HEK293 (cell line): ENCODE results near the gene WRNIP1.

ENCODE experiments used
- CTCF ChIA-PET: fragments of 350-600 bp; formaldehyde crosslinking; extraction: SDS; loops from one replicate; lab custom pipeline; 2021; ENCODE audit warnings: antibody characterized with exemption; lab: Yijun Ruan, JAX
- POLR2A ChIA-PET: fragments of 300-600 bp; formaldehyde crosslinking; extraction: SDS; loops from one replicate; lab custom pipeline; 2020; ENCODE audit warnings: antibody characterized with exemption, inconsistent platforms; lab: Yijun Ruan, JAX
- H3K27ac ChIP-seq: fragments of 200-500 bp; sonication (Bioruptor generic); 2 replicates; pipeline ENCODE4 v1.5.1; 2014; ENCODE audit warnings: low read depth, low read length, control low read depth, inconsistent platforms; ENCODE audit errors: extremely low read depth
- H3K36me3 ChIP-seq, 2 experiments: fragments of 200-500 bp in 1 of 2; sonication (Bioruptor generic) in 1 of 2; 1 replicate in 1 of 2; 2 replicates in 1 of 2; pipeline ENCODE4 v1.5.1; 2014 to 2017; ENCODE audit warnings: inconsistent platforms in 2 of 2, low read length in 2 of 2; ENCODE audit not compliant: control insufficient read depth in 2 of 2, insufficient read depth in 1 of 2
- H3K4me1 ChIP-seq: fragments of 200-500 bp; sonication (Bioruptor generic); 2 replicates; pipeline ENCODE4 v1.5.1; 2014; ENCODE audit warnings: mild to moderate bottlenecking, low read length, inconsistent platforms; ENCODE audit not compliant: control insufficient read depth, insufficient read depth
- H3K4me3 ChIP-seq: 2 replicates; pipeline ENCODE4 v1.5.1; 2011; ENCODE audit warnings: low read depth, mild to moderate bottlenecking, control low read depth, low read length, moderate library complexity
- H3K9me3 ChIP-seq: fragments of 200-500 bp; sonication (Bioruptor generic); 2 replicates; pipeline ENCODE4 v1.5.1; 2014; ENCODE audit warnings: low read depth, low read length, inconsistent platforms; ENCODE audit not compliant: control insufficient read depth, insufficient read depth
- GLI2 ChIP-seq: fragments of 450-650 bp; formaldehyde crosslinking; IDR thresholded peaks from 2 replicates; pipeline ENCODE4; 2017; ENCODE audit warnings: missing biosample characterization, missing genetic modification characterization, low read depth, borderline replicate concordance
- KLF1 ChIP-seq: fragments of 450-650 bp; formaldehyde crosslinking; IDR thresholded peaks from 2 replicates; pipeline ENCODE4 v1.5.1; 2016; ENCODE audit warnings: missing biosample characterization, missing genetic modification characterization
- KLF9 ChIP-seq: fragments of 450-650 bp; formaldehyde crosslinking; IDR thresholded peaks from 2 replicates; pipeline ENCODE4 v1.5.1; 2016; ENCODE audit warnings: missing biosample characterization, missing genetic modification characterization, low read depth
- ZFP3 ChIP-seq: fragments of 450-650 bp; formaldehyde crosslinking; IDR thresholded peaks from 2 replicates; pipeline ENCODE4 v1.5.1; 2016; ENCODE audit warnings: low read depth, missing biosample characterization, missing genetic modification characterization
- ZNF138 ChIP-seq: fragments of 450-650 bp; formaldehyde crosslinking; IDR thresholded peaks from 2 replicates; pipeline ENCODE4 v1.5.1; 2016; ENCODE audit warnings: missing biosample characterization, missing genetic modification characterization, borderline replicate concordance
- ZNF157 ChIP-seq: fragments of 450-650 bp; formaldehyde crosslinking; IDR thresholded peaks from 2 replicates; pipeline ENCODE4 v1.5.1; 2016; ENCODE audit warnings: missing biosample characterization, missing genetic modification characterization
- ZNF169 ChIP-seq: fragments of 450-650 bp; formaldehyde crosslinking; IDR thresholded peaks from 2 replicates; pipeline ENCODE4 v1.5.1; 2016; ENCODE audit warnings: missing biosample characterization, missing genetic modification characterization
- ZNF175 ChIP-seq: fragments of 450-650 bp; formaldehyde crosslinking; IDR thresholded peaks from 2 replicates; pipeline ENCODE4 v1.5.1; 2016; ENCODE audit warnings: missing biosample characterization, missing genetic modification characterization
- ZNF221 ChIP-seq: fragments of 450-650 bp; formaldehyde crosslinking; IDR thresholded peaks from 2 replicates; pipeline ENCODE4 v1.5.1; 2017; ENCODE audit warnings: missing biosample characterization, missing genetic modification characterization, borderline replicate concordance
- ZNF239 ChIP-seq: fragments of 450-650 bp; formaldehyde crosslinking; IDR thresholded peaks from 2 replicates; pipeline ENCODE4 v1.5.1; 2016; ENCODE audit warnings: missing biosample characterization, missing genetic modification characterization
- ZNF366 ChIP-seq: fragments of 450-650 bp; formaldehyde crosslinking; conservative IDR thresholded peaks from 2 replicates; pipeline ENCODE4 v1.5.1; 2016; ENCODE audit warnings: missing biosample characterization, missing genetic modification characterization
- ZNF623 ChIP-seq: fragments of 450-650 bp; formaldehyde crosslinking; IDR thresholded peaks from 2 replicates; pipeline ENCODE4 v1.5.1; 2016; ENCODE audit warnings: missing biosample characterization, missing genetic modification characterization
- ZNF629 ChIP-seq: fragments of 450-650 bp; formaldehyde crosslinking; IDR thresholded peaks from 2 replicates; pipeline ENCODE4 v1.5.1; 2017; ENCODE audit warnings: missing biosample characterization, missing genetic modification characterization
- TF ChIP-seq, protein P1 (sequence below): fragments of 450-650 bp; formaldehyde crosslinking; IDR thresholded peaks from 2 replicates; pipeline ENCODE4 v1.5.1; 2016; ENCODE audit warnings: missing biosample characterization, missing genetic modification characterization
- TF ChIP-seq, protein P2 (sequence below): fragments of 450-650 bp; formaldehyde crosslinking; IDR thresholded peaks from 2 replicates; pipeline ENCODE4 v1.5.1; 2016; ENCODE audit warnings: missing biosample characterization, missing genetic modification characterization
- TF ChIP-seq, protein P3 (sequence below): fragments of 450-650 bp; formaldehyde crosslinking; IDR thresholded peaks from 2 replicates; pipeline ENCODE4 v1.5.1; 2017; ENCODE audit warnings: missing biosample characterization, missing genetic modification characterization
- TF ChIP-seq, protein P4 (sequence below): fragments of 450-650 bp; formaldehyde crosslinking; IDR thresholded peaks from 2 replicates; pipeline ENCODE4 v1.5.1; 2016; ENCODE audit warnings: missing biosample characterization, missing genetic modification characterization
- TF ChIP-seq, protein P5 (sequence below): fragments of 450-650 bp; formaldehyde crosslinking; IDR thresholded peaks from 2 replicates; pipeline ENCODE4 v1.5.1; 2016; ENCODE audit warnings: missing biosample characterization, missing genetic modification characterization
- TF ChIP-seq, protein P6 (sequence below): fragments of 450-650 bp; formaldehyde crosslinking; IDR thresholded peaks from 2 replicates; pipeline ENCODE4 v1.5.1; 2017; ENCODE audit warnings: missing biosample characterization, missing genetic modification characterization

Gene WRNIP1

DNA sequence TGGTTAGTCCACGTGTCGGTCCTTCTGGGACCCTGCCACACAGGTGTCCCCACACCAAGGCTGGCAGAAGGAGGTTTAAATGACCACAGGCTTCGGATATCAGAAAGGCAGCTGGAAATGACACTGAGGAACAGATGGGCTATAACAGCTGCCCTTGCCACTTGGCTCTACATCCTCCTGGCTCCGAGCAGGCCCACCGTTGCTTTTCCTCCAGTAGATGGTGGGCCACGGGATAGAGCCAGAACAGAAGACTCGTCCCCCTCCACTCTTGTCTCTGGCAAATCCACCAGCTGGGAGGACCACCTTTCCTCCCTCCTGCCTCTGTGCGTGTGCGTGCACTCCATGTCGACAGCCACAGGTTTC lies 17.6 kb downstream of the WRNIP1 start:
- ChIA-PET POLR2A (interaction anchor here (2.1 kb wide), 1 partner anchor 18 kb away, joined by 5 read pairs; the partner anchor contains the start of gene WRNIP1), CTCF (interaction anchor here (0.7 to 2.9 kb wide), 7 partner anchors 8 to 1186 kb away, joined by 3 to 18 read pairs (median 6); no protein-coding TSS in a partner anchor)
- TF ChIP-seq, protein P1, sequence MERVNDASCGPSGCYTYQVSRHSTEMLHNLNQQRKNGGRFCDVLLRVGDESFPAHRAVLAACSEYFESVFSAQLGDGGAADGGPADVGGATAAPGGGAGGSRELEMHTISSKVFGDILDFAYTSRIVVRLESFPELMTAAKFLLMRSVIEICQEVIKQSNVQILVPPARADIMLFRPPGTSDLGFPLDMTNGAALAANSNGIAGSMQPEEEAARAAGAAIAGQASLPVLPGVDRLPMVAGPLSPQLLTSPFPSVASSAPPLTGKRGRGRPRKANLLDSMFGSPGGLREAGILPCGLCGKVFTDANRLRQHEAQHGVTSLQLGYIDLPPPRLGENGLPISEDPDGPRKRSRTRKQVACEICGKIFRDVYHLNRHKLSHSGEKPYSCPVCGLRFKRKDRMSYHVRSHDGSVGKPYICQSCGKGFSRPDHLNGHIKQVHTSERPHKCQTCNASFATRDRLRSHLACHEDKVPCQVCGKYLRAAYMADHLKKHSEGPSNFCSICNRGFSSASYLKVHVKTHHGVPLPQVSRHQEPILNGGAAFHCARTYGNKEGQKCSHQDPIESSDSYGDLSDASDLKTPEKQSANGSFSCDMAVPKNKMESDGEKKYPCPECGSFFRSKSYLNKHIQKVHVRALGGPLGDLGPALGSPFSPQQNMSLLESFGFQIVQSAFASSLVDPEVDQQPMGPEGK, result no peak
- TF ChIP-seq, protein P2, sequence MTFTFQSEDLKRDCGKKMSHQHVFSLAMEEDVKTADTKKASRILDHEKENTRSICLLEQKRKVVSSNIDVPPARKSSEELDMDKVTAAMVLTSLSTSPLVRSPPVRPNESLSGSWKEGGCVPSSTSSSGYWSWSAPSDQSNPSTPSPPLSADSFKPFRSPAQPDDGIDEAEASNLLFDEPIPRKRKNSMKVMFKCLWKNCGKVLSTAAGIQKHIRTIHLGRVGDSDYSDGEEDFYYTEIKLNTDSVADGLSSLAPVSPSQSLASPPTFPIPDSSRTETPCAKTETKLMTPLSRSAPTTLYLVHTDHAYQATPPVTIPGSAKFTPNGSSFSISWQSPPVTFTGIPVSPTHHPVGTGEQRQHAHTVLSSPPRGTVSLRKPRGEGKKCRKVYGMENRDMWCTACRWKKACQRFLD (tag by site-specific recombination), result no peak
- TF ChIP-seq, protein P3, sequence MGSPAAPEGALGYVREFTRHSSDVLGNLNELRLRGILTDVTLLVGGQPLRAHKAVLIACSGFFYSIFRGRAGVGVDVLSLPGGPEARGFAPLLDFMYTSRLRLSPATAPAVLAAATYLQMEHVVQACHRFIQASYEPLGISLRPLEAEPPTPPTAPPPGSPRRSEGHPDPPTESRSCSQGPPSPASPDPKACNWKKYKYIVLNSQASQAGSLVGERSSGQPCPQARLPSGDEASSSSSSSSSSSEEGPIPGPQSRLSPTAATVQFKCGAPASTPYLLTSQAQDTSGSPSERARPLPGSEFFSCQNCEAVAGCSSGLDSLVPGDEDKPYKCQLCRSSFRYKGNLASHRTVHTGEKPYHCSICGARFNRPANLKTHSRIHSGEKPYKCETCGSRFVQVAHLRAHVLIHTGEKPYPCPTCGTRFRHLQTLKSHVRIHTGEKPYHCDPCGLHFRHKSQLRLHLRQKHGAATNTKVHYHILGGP (tag by site-specific recombination), result no peak
- TF ChIP-seq, protein P4, sequence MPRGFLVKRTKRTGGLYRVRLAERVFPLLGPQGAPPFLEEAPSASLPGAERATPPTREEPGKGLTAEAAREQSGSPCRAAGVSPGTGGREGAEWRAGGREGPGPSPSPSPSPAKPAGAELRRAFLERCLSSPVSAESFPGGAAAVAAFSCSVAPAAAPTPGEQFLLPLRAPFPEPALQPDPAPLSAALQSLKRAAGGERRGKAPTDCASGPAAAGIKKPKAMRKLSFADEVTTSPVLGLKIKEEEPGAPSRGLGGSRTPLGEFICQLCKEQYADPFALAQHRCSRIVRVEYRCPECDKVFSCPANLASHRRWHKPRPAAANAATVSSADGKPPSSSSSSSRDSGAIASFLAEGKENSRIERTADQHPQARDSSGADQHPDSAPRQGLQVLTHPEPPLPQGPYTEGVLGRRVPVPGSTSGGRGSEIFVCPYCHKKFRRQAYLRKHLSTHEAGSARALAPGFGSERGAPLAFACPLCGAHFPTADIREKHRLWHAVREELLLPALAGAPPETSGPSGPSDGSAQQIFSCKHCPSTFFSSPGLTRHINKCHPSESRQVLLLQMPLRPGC, result no peak
- TF ChIP-seq, protein P5, sequence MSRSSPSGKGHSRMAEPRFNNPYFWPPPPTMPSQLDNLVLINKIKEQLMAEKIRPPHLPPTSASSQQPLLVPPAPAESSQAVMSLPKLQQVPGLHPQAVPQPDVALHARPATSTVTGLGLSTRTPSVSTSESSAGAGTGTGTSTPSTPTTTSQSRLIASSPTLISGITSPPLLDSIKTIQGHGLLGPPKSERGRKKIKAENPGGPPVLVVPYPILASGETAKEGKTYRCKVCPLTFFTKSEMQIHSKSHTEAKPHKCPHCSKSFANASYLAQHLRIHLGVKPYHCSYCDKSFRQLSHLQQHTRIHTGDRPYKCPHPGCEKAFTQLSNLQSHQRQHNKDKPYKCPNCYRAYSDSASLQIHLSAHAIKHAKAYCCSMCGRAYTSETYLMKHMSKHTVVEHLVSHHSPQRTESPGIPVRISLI (tag by site-specific recombination), result no peak
- TF ChIP-seq ZNF239 (tag by site-specific recombination) (no peak), ZNF221 (tag by site-specific recombination) (no peak), KLF1 (tag by site-specific recombination) (no peak), ZNF138 (tag by site-specific recombination) (no peak), ZNF157 (tag by site-specific recombination) (no peak), ZNF175 (tag by site-specific recombination) (no peak), ZNF629 (tag by site-specific recombination) (no peak), ZNF366 (tag by site-specific recombination) (no peak), ZNF169 (tag by site-specific recombination) (no peak), KLF9 (tag by site-specific recombination) (no peak), GLI2 (tag by site-specific recombination) (no peak), ZNF623 (no peak), ZFP3 (tag by site-specific recombination) (no peak)
- TF ChIP-seq, protein P6, sequence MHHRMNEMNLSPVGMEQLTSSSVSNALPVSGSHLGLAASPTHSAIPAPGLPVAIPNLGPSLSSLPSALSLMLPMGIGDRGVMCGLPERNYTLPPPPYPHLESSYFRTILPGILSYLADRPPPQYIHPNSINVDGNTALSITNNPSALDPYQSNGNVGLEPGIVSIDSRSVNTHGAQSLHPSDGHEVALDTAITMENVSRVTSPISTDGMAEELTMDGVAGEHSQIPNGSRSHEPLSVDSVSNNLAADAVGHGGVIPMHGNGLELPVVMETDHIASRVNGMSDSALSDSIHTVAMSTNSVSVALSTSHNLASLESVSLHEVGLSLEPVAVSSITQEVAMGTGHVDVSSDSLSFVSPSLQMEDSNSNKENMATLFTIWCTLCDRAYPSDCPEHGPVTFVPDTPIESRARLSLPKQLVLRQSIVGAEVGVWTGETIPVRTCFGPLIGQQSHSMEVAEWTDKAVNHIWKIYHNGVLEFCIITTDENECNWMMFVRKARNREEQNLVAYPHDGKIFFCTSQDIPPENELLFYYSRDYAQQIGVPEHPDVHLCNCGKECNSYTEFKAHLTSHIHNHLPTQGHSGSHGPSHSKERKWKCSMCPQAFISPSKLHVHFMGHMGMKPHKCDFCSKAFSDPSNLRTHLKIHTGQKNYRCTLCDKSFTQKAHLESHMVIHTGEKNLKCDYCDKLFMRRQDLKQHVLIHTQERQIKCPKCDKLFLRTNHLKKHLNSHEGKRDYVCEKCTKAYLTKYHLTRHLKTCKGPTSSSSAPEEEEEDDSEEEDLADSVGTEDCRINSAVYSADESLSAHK (tag by site-specific recombination), result no peak

More for the DNA sequence above, 17.6 kb downstream of the WRNIP1 start:
- Histone ChIP-seq H3K4me3 (no peak overlapping the region), H3K27ac (no peak overlapping the region), H3K4me1 (0 out of 2 replicates have a peak, but pooled peaks cover 2% of the 10 kb centered on the region), H3K36me3 (peaks cover 0 to 86% of the 10 kb centered on the region in 2 experiments; a peak in 2 of 3 replicates), H3K9me3 (no peaks in the 10 kb centered on the region)
